OCI-LY7 (cell line): Measurements from ENCODE around the gene CHCHD1. TPM values are rescaled to one million over a fixed set of nuclear protein-coding genes. Genes with fewer than 3 reads are reported as not detected.

ENCODE experiments used
- BruUV-seq: library from RNA; stranded (reverse); fragments of 400-500 nt; replicated peaks from 2 replicates; lab custom pipeline; 2021; lab: Mats Ljungman, UMichigan
- CTCF ChIA-PET: fragments of 300-600 bp; sonication (Branson Sonifier 250); formaldehyde crosslinking; loops from one replicate; lab custom pipeline; 2022; ENCODE audit warnings: antibody characterized with exemption; ENCODE audit not compliant: unreplicated experiment; lab: Charles Lee
- POLR2A ChIA-PET: fragments of 300-600 bp; sonication (Branson Sonifier 250); formaldehyde crosslinking; loops from one replicate; lab custom pipeline; 2022; ENCODE audit warnings: antibody characterized with exemption; lab: Charles Lee
- DNase-seq: peaks from one replicate; pipeline ENCODE4 v3.0.0-alpha.2; 2015; ENCODE audit warnings: low spot score
- H2AFZ ChIP-seq: fragments of 200-600 bp; sonication (generic), shearing (Covaris generic); 2 replicates; pipeline ENCODE4 v1.6.1; 2014; ENCODE audit warnings: mild to moderate bottlenecking, antibody characterized with exemption, low read length, moderate library complexity
- H3K27ac ChIP-seq: fragments of 200-600 bp; sonication (generic); 2 replicates; pipeline ENCODE4 v1.5.1; 2014; ENCODE audit warnings: mixed run types, low read depth, mild to moderate bottlenecking, moderate library complexity, low read length, inconsistent platforms; ENCODE audit not compliant: poor library complexity, severe bottlenecking
- H3K36me3 ChIP-seq: fragments of 200-600 bp; sonication (generic); 2 replicates; pipeline ENCODE4 v1.6.1; 2014; ENCODE audit warnings: mild to moderate bottlenecking, antibody characterized with exemption, low read length, moderate library complexity, mixed read lengths; ENCODE audit not compliant: insufficient read depth
- H3K4me1 ChIP-seq: fragments of 200-600 bp; sonication (generic); 2 replicates; pipeline ENCODE4 v1.5.1; 2014; ENCODE audit warnings: mild to moderate bottlenecking, low read length; ENCODE audit not compliant: insufficient read depth, poor library complexity, severe bottlenecking
- H3K4me2 ChIP-seq: fragments of 200-600 bp; sonication (generic); 2 replicates; pipeline ENCODE4 v1.6.1; 2014; ENCODE audit warnings: mild to moderate bottlenecking, low read length
- H3K4me3 ChIP-seq: fragments of 200-600 bp; sonication (generic); 2 replicates; pipeline ENCODE4 v1.5.1; 2014; ENCODE audit warnings: mild to moderate bottlenecking, low read depth, low read length; ENCODE audit not compliant: poor library complexity, severe bottlenecking
- H3K79me2 ChIP-seq: fragments of 200-600 bp; sonication (generic); 2 replicates; pipeline ENCODE4 v1.6.1; 2016; ENCODE audit warnings: low read depth, mild to moderate bottlenecking, low read length, moderate library complexity, mixed read lengths; ENCODE audit not compliant: insufficient read depth
- H3K9me2 ChIP-seq: fragments of 200-600 bp; sonication (generic); 2 replicates; pipeline ENCODE4 v1.6.1; 2016; ENCODE audit warnings: mild to moderate bottlenecking, low read length, mixed read lengths; ENCODE audit not compliant: insufficient read depth
- H3K9me3 ChIP-seq: fragments of 200-600 bp; sonication (generic); 2 replicates; pipeline ENCODE4 v1.6.1; 2014; ENCODE audit warnings: mild to moderate bottlenecking, mixed run types, low read length, mixed read lengths
- H4K20me1 ChIP-seq: fragments of 200-600 bp; sonication (generic); 2 replicates; pipeline ENCODE4 v1.6.1; 2014; ENCODE audit warnings: mild to moderate bottlenecking, antibody characterized with exemption, low read length, moderate library complexity, mixed read lengths; ENCODE audit not compliant: insufficient read depth
- CTCF ChIP-seq: fragments of 200-600 bp; sonication (generic); conservative IDR thresholded peaks from 2 replicates; pipeline ENCODE4 v1.5.1; 2014; ENCODE audit warnings: mild to moderate bottlenecking, antibody characterized with exemption, low read length, moderate library complexity, mixed read lengths
- EZH2phosphoT487 ChIP-seq: fragments of 200-600 bp; sonication (generic); IDR thresholded peaks from 2 replicates; pipeline ENCODE4 v1.6.1; 2018; ENCODE audit warnings: low read depth, borderline replicate concordance, mild to moderate bottlenecking, mixed run types, antibody characterized with exemption, low read length, moderate library complexity, mixed read lengths
- intact Hi-C: fragments of 100-400 bp; cut with micrococcal nuclease; formaldehyde crosslinking; loops from one replicate; pipeline ENCODE4 v1.10.0; 2022; ENCODE audit not compliant: unreplicated experiment
- total RNA-seq, 2 experiments: library from RNA; depleted of rRNA in 1 of 2; stranded (reverse); fragments of >200 nt in 1 of 2; shearing (Covaris generic) in 1 of 2; gene quantifications; 2 replicates each; pipeline ENCODE4 v1.2.3, GENCODE V29; 2014 to 2022

CHCHD1 gene
- total RNA-seq, 2 experiments from 2014 or later, result 36.6 to 55.6 TPM

GRCh38 chr10:73744664-73744975, 37.2 kb upstream of the CHCHD1 start:
- Histone ChIP-seq H3K9me2 (no peaks in the 10 kb centered on the region), H4K20me1 (no peaks in the 10 kb centered on the region; the same call in 1 of the 2 replicates), H3K4me3 (peak overlapping the region; percentile 88), H3K4me2 (peak overlapping the region; percentile 96), H2AFZ (peak overlapping the region; percentile 91), H3K79me2 (peaks cover 46% of the 10 kb centered on the region), H3K9me3 (no peaks in the 10 kb centered on the region), H3K4me1 (peaks cover 23% of the 10 kb centered on the region), H3K36me3 (peaks cover 42% of the 10 kb centered on the region), H3K27ac (peak overlapping the region; percentile 74)
- POLR2A ChIA-PET, result interaction anchor here (0.9 to 2.9 kb wide), 6 partner anchors 12 to 38 kb away, joined by 3 to 38 read pairs (median 8); a partner anchor contains a TSS
- CTCF ChIA-PET, result interaction anchor here (0.8 to 1.1 kb wide), 2 partner anchors 9 to 24 kb away, joined by 3 to 5 read pairs; no protein-coding TSS in a partner anchor
- intact Hi-C loops, result no loop called here
- peak; percentile 58 for DNase-seq
- TF ChIP-seq EZH2phosphoT487 (no peak), CTCF (no peak)
- TSS peak; percentile 84 for BruUV-seq

GRCh38 chr10:73746721-73747120, 35.1 kb upstream of the CHCHD1 start:
- Histone ChIP-seq H3K27ac (no peak overlapping the region), H3K9me3 (no peaks in the 10 kb centered on the region), H3K4me1 (peaks cover 21% of the 10 kb centered on the region), H2AFZ (no peak overlapping the region), H3K4me2 (peak overlapping the region; percentile 10; the same call in 1 of the 2 replicates), H4K20me1 (no peaks in the 10 kb centered on the region; the same call in 1 of the 2 replicates), H3K4me3 (no peak overlapping the region), H3K36me3 (peaks cover 59% of the 10 kb centered on the region), H3K79me2 (peaks cover 55% of the 10 kb centered on the region), H3K9me2 (no peaks in the 10 kb centered on the region)
- ChIA-PET CTCF (no interaction called here), POLR2A (no interaction called here)
- BruUV-seq, result TSS peak; percentile 9
- no peak for DNase-seq
- TF ChIP-seq EZH2phosphoT487, result no peak
- TF ChIP-seq CTCF, result no peak
- intact Hi-C loops, result no loop called here

GRCh38 chr10:73750819-73751218, 31.0 kb upstream of the CHCHD1 start:
- no peak overlapping the region for H3K4me2 ChIP-seq

More at GRCh38 chr10:73750819-73751218, 31.0 kb upstream of the CHCHD1 start:
- TF ChIP-seq CTCF, result no peak
- no peak for TF ChIP-seq EZH2phosphoT487
- no peaks in the 10 kb centered on the region for H3K9me2 ChIP-seq
- H3K4me3 ChIP-seq, result no peak overlapping the region
- H3K79me2 ChIP-seq, result peaks cover 26% of the 10 kb centered on the region; the same call in 1 of the 2 replicates
- H3K36me3 ChIP-seq, result peaks cover 71% of the 10 kb centered on the region
- no TSS peak for BruUV-seq
- H4K20me1 ChIP-seq, result no peaks in the 10 kb centered on the region; the same call in 1 of the 2 replicates
- CTCF ChIA-PET, result no interaction called here
- peaks cover 4% of the 10 kb centered on the region for H3K4me1 ChIP-seq
- H2AFZ ChIP-seq, result no peak overlapping the region
- intact Hi-C loops, result no loop called here
- H3K9me3 ChIP-seq, result no peaks in the 10 kb centered on the region
- no peak overlapping the region for H3K27ac ChIP-seq
- DNase-seq, result no peak
- POLR2A ChIA-PET, result no interaction called here
